AG09309 (cell line): Measurements from ENCODE around the gene NFE2.

ENCODE experiments used
- DNase-seq: peaks from one replicate; pipeline ENCODE4 v3.0.0-alpha.2; 2010; ENCODE audit warnings: low read depth
- H3K4me3 ChIP-seq: 2 replicates; pipeline ENCODE4 v1.5.1; 2011; ENCODE audit warnings: mild to moderate bottlenecking, low read depth, low read length, moderate library complexity; ENCODE audit not compliant: control insufficient read depth
- TF ChIP-seq, protein P1 (sequence below): IDR thresholded peaks from 2 replicates; pipeline ENCODE4 v1.5.1; 2011; ENCODE audit warnings: mild to moderate bottlenecking, low read depth, low read length, inconsistent platforms; ENCODE audit not compliant: insufficient read depth, control insufficient read depth; ENCODE audit errors: missing control alignments

The NFE2 gene

GRCh38 chr12:54272214-54272613, 28.6 kb downstream of the NFE2 start:
- no peak for DNase-seq
- TF ChIP-seq, protein P1, sequence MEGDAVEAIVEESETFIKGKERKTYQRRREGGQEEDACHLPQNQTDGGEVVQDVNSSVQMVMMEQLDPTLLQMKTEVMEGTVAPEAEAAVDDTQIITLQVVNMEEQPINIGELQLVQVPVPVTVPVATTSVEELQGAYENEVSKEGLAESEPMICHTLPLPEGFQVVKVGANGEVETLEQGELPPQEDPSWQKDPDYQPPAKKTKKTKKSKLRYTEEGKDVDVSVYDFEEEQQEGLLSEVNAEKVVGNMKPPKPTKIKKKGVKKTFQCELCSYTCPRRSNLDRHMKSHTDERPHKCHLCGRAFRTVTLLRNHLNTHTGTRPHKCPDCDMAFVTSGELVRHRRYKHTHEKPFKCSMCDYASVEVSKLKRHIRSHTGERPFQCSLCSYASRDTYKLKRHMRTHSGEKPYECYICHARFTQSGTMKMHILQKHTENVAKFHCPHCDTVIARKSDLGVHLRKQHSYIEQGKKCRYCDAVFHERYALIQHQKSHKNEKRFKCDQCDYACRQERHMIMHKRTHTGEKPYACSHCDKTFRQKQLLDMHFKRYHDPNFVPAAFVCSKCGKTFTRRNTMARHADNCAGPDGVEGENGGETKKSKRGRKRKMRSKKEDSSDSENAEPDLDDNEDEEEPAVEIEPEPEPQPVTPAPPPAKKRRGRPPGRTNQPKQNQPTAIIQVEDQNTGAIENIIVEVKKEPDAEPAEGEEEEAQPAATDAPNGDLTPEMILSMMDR: no peak
- no peak overlapping the region for H3K4me3 ChIP-seq

GRCh38 chr12:54270345-54270744, 30.5 kb downstream of the NFE2 start:
- TF ChIP-seq, protein P1: no peak
- H3K4me3 ChIP-seq: no peak overlapping the region
- DNase-seq: no peak

DNA sequence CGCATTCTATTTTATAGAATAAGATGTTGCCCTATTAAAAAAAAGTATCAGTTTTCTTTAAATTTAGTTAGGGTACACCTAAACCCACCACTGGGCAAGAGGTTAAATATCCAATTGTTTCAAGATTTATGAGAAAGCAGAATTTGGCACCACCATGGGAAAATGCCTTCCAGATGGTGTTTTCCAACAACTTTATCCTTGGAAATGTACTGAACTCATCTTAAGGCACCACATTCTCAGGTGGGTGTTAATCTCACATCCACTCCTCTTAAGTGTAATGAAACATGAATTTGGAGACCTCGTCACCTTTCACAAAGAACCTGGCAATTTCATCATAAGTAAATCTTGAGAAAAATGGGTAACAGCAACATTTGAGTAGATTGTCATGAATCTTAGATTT, 34.0 kb downstream of the NFE2 start:
- H3K4me3 ChIP-seq: no peak overlapping the region
- no peak for DNase-seq
- TF ChIP-seq, protein P1: no peak

- no peak for DNase-seq
- H3K4me3 ChIP-seq: no peak overlapping the region
- TF ChIP-seq, protein P1: no peak
These were observed 35.4 kb downstream of the NFE2 start for GRCh38 chr12:54265364-54265812.

DNA sequence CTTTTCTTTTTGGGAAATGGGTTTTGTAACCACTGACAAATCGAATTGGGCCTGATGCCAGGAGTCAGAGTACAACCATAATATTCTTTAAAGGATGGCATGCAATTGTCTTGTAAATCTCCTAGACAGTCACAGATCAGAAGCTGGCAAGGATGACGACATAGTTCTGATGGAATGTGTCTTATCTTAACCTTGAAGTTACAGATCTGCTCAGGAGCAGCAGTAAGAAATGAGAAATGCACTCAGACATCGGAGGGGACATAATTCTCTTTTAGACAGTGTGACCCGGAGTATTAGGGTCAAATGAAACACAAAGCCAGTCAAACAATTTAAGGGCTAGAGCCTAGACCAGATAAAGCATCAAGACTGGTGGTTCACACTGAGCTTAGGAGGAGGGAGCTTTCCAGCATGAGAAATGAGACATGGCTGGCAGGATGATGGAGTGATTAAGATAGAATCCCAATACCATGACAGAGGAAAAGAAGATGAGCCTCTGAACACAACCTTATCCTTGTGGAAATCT, 38.4 kb downstream of the NFE2 start:
- DNase-seq: no peak
- TF ChIP-seq, protein P1: no peak
- no peak overlapping the region for H3K4me3 ChIP-seq

DNA sequence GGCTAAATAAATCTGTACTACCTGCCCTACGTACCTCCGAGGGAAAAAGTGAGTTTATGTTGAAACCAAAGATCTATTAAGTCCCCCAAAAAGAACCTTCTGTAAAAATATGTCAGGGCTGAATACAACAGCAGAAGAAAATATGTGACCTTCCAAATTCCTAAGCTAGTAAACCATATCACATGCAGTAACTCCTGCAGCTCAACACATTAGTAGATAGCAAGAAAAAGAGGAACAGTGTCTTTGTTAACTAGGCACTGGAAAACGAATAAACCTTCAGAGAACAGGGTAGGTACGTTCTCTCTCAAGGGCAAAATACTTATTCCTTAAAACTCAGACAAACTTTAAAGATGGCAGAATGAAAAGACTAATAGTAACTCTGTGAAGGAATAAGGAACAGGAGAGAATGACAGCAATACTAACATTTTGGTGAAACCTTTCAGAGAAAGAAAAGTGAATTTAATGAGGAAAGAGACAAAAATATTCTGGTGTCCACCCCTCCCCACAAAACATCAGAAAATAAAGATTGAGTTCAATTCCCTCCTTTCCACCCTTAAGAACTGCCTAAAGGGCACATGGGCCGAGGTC, 38.9 kb downstream of the NFE2 start:
- DNase-seq: no peak
- TF ChIP-seq, protein P1: no peak
- H3K4me3 ChIP-seq: no peak overlapping the region
